Endothelial cell of umbilical vein (primary cell): Measurements from ENCODE around the gene RNF126.

Experiments
- CTCF ChIP-seq, 2 donors: IDR thresholded peaks; 1 replicate in 1 of 2; 2 replicates in 1 of 2; pipeline ENCODE4 v1.5.1; 2011; ENCODE audit warnings: low read length in 2 of 2, mild to moderate bottlenecking in 2 of 2, moderate library complexity in 2 of 2, control low read depth in 1 of 2, inconsistent platforms in 1 of 2, low read depth in 1 of 2; ENCODE audit not compliant: insufficient read depth in 1 of 2; ENCODE audit errors: extremely low read depth in 1 of 2
- EZH2 ChIP-seq: IDR thresholded peaks from 2 replicates; pipeline ENCODE4 v1.6.1; 2012; ENCODE audit warnings: borderline replicate concordance, low read depth, mild to moderate bottlenecking, moderate library complexity, low read length, inconsistent platforms; ENCODE audit not compliant: severe bottlenecking
- POLR2AphosphoS5 ChIP-seq: IDR thresholded peaks from 2 replicates; pipeline ENCODE4 v1.6.1; 2012; ENCODE audit warnings: low read depth, mild to moderate bottlenecking, control low read depth, low read length, moderate library complexity; ENCODE audit not compliant: insufficient read depth

GRCh38 chr19:601310-601709, 61.7 kb downstream of the RNF126 start:
- TF ChIP-seq POLR2AphosphoS5 (no peak), CTCF (IDR thresholded peaks at IDR 0.05; ENCODE audit: extremely low read depth in 1 of 2, insufficient read depth in 1 of 2, low read depth in 1 of 2, low read length in 2 of 2) (no peak), EZH2 (no peak)
